Heart right ventricle (tissue), 16 donors: ENCODE measurements around the gene FAM83B. TPM values are rescaled to one million over a fixed set of nuclear protein-coding genes. Genes with fewer than 3 reads are reported as not detected.

Experiments used
- ATAC-seq, 8 donors: fragments of 200-7000 bp; cut with Tn5 transposase; one replicate each; pipeline ENCODE4 v1.9.1; 2020; ENCODE audit warnings: mild to moderate bottlenecking in 8 of 8, moderate library complexity in 8 of 8, moderate number of reproducible peaks in 1 of 8
- DNase-seq, 2 donors: peaks; one replicate each; pipeline ENCODE4 v3.0.0-alpha.2; 2020
- H3K27ac ChIP-seq, 10 donors: fragments of 200-600 bp; sonication (generic) in 2 of 10; one replicate each; pipeline versions ENCODE4 v1.5.0 to v1.8.0; 2020 to 2022; ENCODE audit warnings: mild to moderate bottlenecking in 3 of 10
- H3K27me3 ChIP-seq, 7 donors: fragments of 200-600 bp; one replicate each; pipeline ENCODE4 v1.8.0; 2021 to 2022; ENCODE audit warnings: mild to moderate bottlenecking in 2 of 7
- H3K36me3 ChIP-seq, 9 donors: fragments of 200-600 bp; sonication (generic) in 1 of 9; one replicate each; pipeline versions ENCODE4 v1.5.0 to v1.8.0; 2020 to 2022; ENCODE audit warnings: mild to moderate bottlenecking in 2 of 9
- H3K4me1 ChIP-seq, 9 donors: fragments of 200-600 bp; sonication (generic) in 1 of 9; one replicate each; pipeline versions ENCODE4 v1.5.0 to v1.8.0; 2020 to 2022; ENCODE audit warnings: mild to moderate bottlenecking in 4 of 9
- H3K4me3 ChIP-seq, 10 donors: fragments of 200-600 bp; sonication (generic) in 2 of 10; one replicate each; pipeline versions ENCODE4 v1.5.0 to v1.8.0; 2020 to 2022; ENCODE audit warnings: mild to moderate bottlenecking in 7 of 10, moderate library complexity in 2 of 10
- H3K9me3 ChIP-seq, 11 donors: fragments of 200-600 bp in 10 of 11; sonication (generic) in 2 of 11; one replicate each; pipeline versions ENCODE4 v1.5.0 to v1.8.0; 2013 to 2022; ENCODE audit warnings: mild to moderate bottlenecking in 2 of 11, control low read depth in 1 of 11, moderate library complexity in 1 of 11
- CTCF ChIP-seq, 9 donors: fragments of 200-600 bp; sonication (generic) in 2 of 9; IDR thresholded peaks; one replicate each; pipeline versions ENCODE4 v1.5.0 to v1.8.0; 2021 to 2022; ENCODE audit warnings: antibody characterized with exemption in 9 of 9, mild to moderate bottlenecking in 5 of 9, moderate library complexity in 1 of 9
- WGBS, 2 donors: extraction: QIAGEN DNeasy Blood & Tissue Kit; methylation state at CpG; one replicate each; pipeline ENCODE4 v1.1.7; 2013; ENCODE audit warnings: inconsistent platforms in 1 of 2; 5-methylcytosine and 5-hydroxymethylcytosine counted together
- intact Hi-C, 10 donors: fragments of 100-400 bp; cut with DNase I; formaldehyde crosslinking; loops; one replicate each; pipeline versions ENCODE4 v1.11.1 to v1.14.2; 2022
- polyA plus RNA-seq, 2 donors: library from polyadenylated mRNA; stranded (reverse); fragments of 200-250 nt; gene quantifications; one replicate each; pipeline ENCODE4 v1.2.3, GENCODE V29; 2013
- total RNA-seq, 10 donors: library from RNA; stranded (reverse); fragmentation: NEBNext Ultra II Directional in 3 of 10; extraction: Animal tissue kit (Norgen Biotek cat#: 25700) in 3 of 10; gene quantifications; one replicate each; pipeline versions ENCODE4 v1.2.1 to v1.2.4, GENCODE V29; 2021 to 2023
- donor health status: Arrhythmogenic right ventricular cardiomyopathy.
- donor health status: ischemic (EF 13 %, LVEDD 7.1; RV severe dilation, severe dysfunction).
- donor health status: healthy with polysubstance abuse.
- donor health status: DM: no; HTN: yes; CAD: no.
- donor health status: DM: no; HTN: no; CAD: no.
- donor health status: ischemic (EF 25% LVEDD 6.9; RV normal size, moderate dysfunction).
- donor health status: ischemic (EF 25% LVEDD 5.7; RV mildly dilated, moderate dysfunction).
- donor health status: healthy.
- donor health status: DM: yes; HTN: yes; CAD: no.
- donor health status: Ischemic cardiomyopathy.
- donor health status: ischemic (EF 35%, LVEDD 5.7; RV mildly dilated, moderate dysfunction).
- donor health status: nonischemic (EF 11% LVEDD 7.7; RV severe dilation, severe dysfunction).
- donor health status: DM: yes; HTN: yes; CAD: no.
- donor health status: PGD.
- donor health status: ischemic (EF 29% LVEDD 5.4; RV normal size, mild dysfunction).
- donor health status: nonischemic (EF 23%, LVEDD 6.1; RV moderate dilation, normal function).

Gene FAM83B
- total and polyA plus RNA-seq, 12 donors, result 0.01 to 7.2 (median 0.28) TPM; not detected in 4

- no peak overlapping the region for H3K27ac ChIP-seq
- no peak for ATAC-seq
- intact Hi-C loops, result no loop called here
- no peak overlapping the region for H3K4me3 ChIP-seq
- H3K36me3 ChIP-seq, result no peaks in the 10 kb centered on the region
- H3K27me3 ChIP-seq, result no peaks in the 10 kb centered on the region
- H3K9me3 ChIP-seq, result no peaks in the 10 kb centered on the region
- WGBS, 2 donors, result 86 to 90% methylated on average over 1 of the region's 1 CpG
- no peaks in the 10 kb centered on the region for H3K4me1 ChIP-seq
- DNase-seq, result no peak
- TF ChIP-seq CTCF (IDR thresholded peaks at IDR 0.05), result no peak
These were observed 74.1 kb downstream of the FAM83B start for GRCh38 chr6:54920628-54921027.

- ATAC-seq, result no peak
These were observed 75.3 kb downstream of the FAM83B start for GRCh38 chr6:54921891-54922290.

GRCh38 chr6:54929245-54929909 lies 82.8 kb downstream of the FAM83B start:
- no peak for TF ChIP-seq CTCF (IDR thresholded peaks at IDR 0.05)
- ATAC-seq, result no peak
- no peaks in the 10 kb centered on the region for H3K27me3 ChIP-seq
- intact Hi-C loops, result no loop called here
- 56 to 71% methylated on average over 1 of the region's 1 CpG for WGBS, 2 donors
- no peaks in the 10 kb centered on the region for H3K4me1 ChIP-seq
- H3K9me3 ChIP-seq, result peaks cover 0 to 34% (median 8%) of the 10 kb centered on the region in 11 donors
- no peak overlapping the region for H3K27ac ChIP-seq
- H3K36me3 ChIP-seq, result no peaks in the 10 kb centered on the region
- no peak for DNase-seq
- no peak overlapping the region for H3K4me3 ChIP-seq

More at GRCh38 chr6:54921891-54922290, 75.3 kb downstream of the FAM83B start:
- Histone ChIP-seq H3K4me1 (no peaks in the 10 kb centered on the region), H3K27me3 (no peaks in the 10 kb centered on the region), H3K4me3 (no peak overlapping the region), H3K9me3 (no peaks in the 10 kb centered on the region), H3K36me3 (no peaks in the 10 kb centered on the region), H3K27ac (no peak overlapping the region)
- 63 to 87% methylated on average over 1 of the region's 1 CpG for WGBS, 2 donors
- no peak for DNase-seq
- no peak for TF ChIP-seq CTCF (IDR thresholded peaks at IDR 0.05)
- intact Hi-C loops, result no loop called here

GRCh38 chr6:54932622-54933021 lies 86.1 kb downstream of the FAM83B start:
- DNase-seq (no peak), ATAC-seq (no peak)
- Histone ChIP-seq H3K4me1 (no peaks in the 10 kb centered on the region), H3K36me3 (no peaks in the 10 kb centered on the region), H3K27ac (no peak overlapping the region), H3K4me3 (no peak overlapping the region), H3K9me3 (peaks cover 0 to 36% (median 9%) of the 10 kb centered on the region in 11 donors), H3K27me3 (no peaks in the 10 kb centered on the region)
- intact Hi-C loops, result no loop called here
- no peak for TF ChIP-seq CTCF (IDR thresholded peaks at IDR 0.05)
